Heart left ventricle (tissue), 16 donors: ENCODE measurements around the gene SNRPA1. TPM values are rescaled to one million over a fixed set of nuclear protein-coding genes. Genes with fewer than 3 reads are reported as not detected.

Experiments used
- ATAC-seq, 4 donors: fragments of 200-7000 bp; cut with Tn5 transposase; one replicate each; pipeline ENCODE4 v1.9.1; 2020 to 2022; ENCODE audit warnings: moderate library complexity in 4 of 4, mild to moderate bottlenecking in 3 of 4, moderate number of reproducible peaks in 1 of 4
- DNase-seq, 5 donors: peaks; one replicate each; pipeline ENCODE4 v3.0.0-alpha.2; 2020
- H3K27ac ChIP-seq, 12 donors: fragments of 200-600 bp; sonication (generic) in 4 of 12; one replicate each; pipeline versions ENCODE4 v1.5.0 to v1.8.0; 2016 to 2022; ENCODE audit warnings: mild to moderate bottlenecking in 2 of 12
- H3K27me3 ChIP-seq, 9 donors: fragments of 200-600 bp; sonication (generic) in 2 of 9; one replicate each; pipeline versions ENCODE4 v1.5.1 to v1.8.0; 2016 to 2022; ENCODE audit warnings: mild to moderate bottlenecking in 3 of 9
- H3K36me3 ChIP-seq, 9 donors: fragments of 200-600 bp; sonication (generic) in 2 of 9; one replicate each; pipeline versions ENCODE4 v1.5.0 to v1.8.0; 2018 to 2022; ENCODE audit warnings: mild to moderate bottlenecking in 2 of 9
- H3K4me1 ChIP-seq, 12 donors: fragments of 200-600 bp; sonication (generic) in 4 of 12; one replicate each; pipeline versions ENCODE4 v1.5.0 to v1.8.0; 2016 to 2022; ENCODE audit warnings: mild to moderate bottlenecking in 3 of 12
- H3K4me3 ChIP-seq, 12 donors: fragments of 200-600 bp; sonication (generic) in 4 of 12; one replicate each; pipeline versions ENCODE4 v1.5.0 to v1.8.0; 2017 to 2022; ENCODE audit warnings: mild to moderate bottlenecking in 9 of 12, moderate library complexity in 4 of 12
- H3K9me3 ChIP-seq, 12 donors: fragments of 200-600 bp; sonication (generic) in 4 of 12; one replicate each; pipeline versions ENCODE4 v1.5.0 to v1.8.0; 2016 to 2022; ENCODE audit warnings: mild to moderate bottlenecking in 1 of 12
- POLR2A ChIP-seq, 2 donors: fragments of 450-650 bp; IDR thresholded peaks; one replicate each; pipeline ENCODE4 v1.6.1; 2017; ENCODE audit warnings: antibody characterized with exemption in 2 of 2, mild to moderate bottlenecking in 2 of 2, moderate library complexity in 2 of 2
- WGBS, 4 donors: extraction: QIAGEN DNeasy Blood & Tissue Kit in 2 of 4; methylation state at CpG; one replicate each; pipeline versions ENCODE4 v1.1.5 to v1.1.7; 2013 to 2018; 5-methylcytosine and 5-hydroxymethylcytosine counted together
- intact Hi-C, 10 donors: fragments of 100-400 bp; cut with DNase I; formaldehyde crosslinking; loops; one replicate each; pipeline versions ENCODE4 v1.11.1 to v1.14.2; 2022
- polyA plus RNA-seq, 2 donors: library from polyadenylated mRNA; stranded (reverse); fragments of 200-250 nt; gene quantifications; one replicate each; pipeline ENCODE4 v1.2.3, GENCODE V29; 2013
- total RNA-seq, 9 donors: library from RNA; depleted of rRNA in 2 of 9; stranded (reverse); fragments of >200 nt in 2 of 9; fragmentation: NEBNext Ultra II Directional in 3 of 9; extraction: Animal tissue kit (Norgen Biotek cat#: 25700) in 3 of 9; gene quantifications; one replicate each; pipeline versions ENCODE4 v1.1.0 to v1.2.4, GENCODE V29; 2016 to 2023
- TF ChIP-seq, protein P1 (sequence below), 12 donors: fragments of 200-600 bp; sonication (generic) in 4 of 12; IDR thresholded peaks; one replicate each; pipeline versions ENCODE4 v1.5.0 to v1.8.0; 2018 to 2022; ENCODE audit warnings: antibody characterized with exemption in 12 of 12, mild to moderate bottlenecking in 5 of 12
- donor health status: ischemic (EF 13 %, LVEDD 7.1; RV severe dilation, severe dysfunction).
- donor health status: healthy with polysubstance abuse.
- donor health status: DM: no; HTN: yes; CAD: no.
- donor health status: DM: no; HTN: no; CAD: no.
- donor health status: ischemic (EF 25% LVEDD 6.9; RV normal size, moderate dysfunction).
- donor health status: ischemic (EF 25% LVEDD 5.7; RV mildly dilated, moderate dysfunction).
- donor health status: healthy.
- donor health status: DM: yes; HTN: yes; CAD: no.
- donor health status: ischemic (EF 35%, LVEDD 5.7; RV mildly dilated, moderate dysfunction).
- donor health status: nonischemic (EF 11% LVEDD 7.7; RV severe dilation, severe dysfunction).
- donor health status: DM: yes; HTN: yes; CAD: no.
- donor health status: PGD.
- donor health status: ischemic (EF 29% LVEDD 5.4; RV normal size, mild dysfunction).
- donor health status: nonischemic (EF 23%, LVEDD 6.1; RV moderate dilation, normal function).

The SNRPA1 gene
- total and polyA plus RNA-seq, 11 donors: 17.6 to 57.8 (median 30.2) TPM

DNA sequence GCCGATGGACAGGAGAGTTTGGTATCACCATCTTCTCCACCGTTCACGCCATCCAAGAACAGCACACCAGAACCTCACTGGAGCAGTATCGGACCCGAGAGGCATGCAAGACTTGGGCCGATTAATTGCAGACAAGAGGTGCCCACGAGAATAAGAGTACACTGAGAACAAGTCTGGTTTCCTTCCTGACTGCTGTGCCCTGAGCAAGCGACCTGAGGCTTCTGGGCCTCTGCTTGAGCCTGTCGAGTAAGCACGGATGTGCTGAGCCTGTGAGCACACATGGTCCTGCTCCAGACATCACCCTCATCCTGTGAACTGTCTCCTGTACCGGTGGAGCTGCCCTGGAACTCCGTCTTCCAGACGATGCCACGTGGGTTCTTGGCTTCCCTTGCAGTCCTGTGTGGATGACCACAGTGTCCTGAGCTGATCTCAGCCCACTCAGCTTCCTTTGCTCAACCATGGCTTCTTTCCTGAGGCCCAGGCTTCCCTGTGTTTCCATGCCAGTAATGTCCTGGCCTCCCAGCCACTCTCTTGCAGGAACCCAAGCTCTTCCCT lies 34.3 kb upstream of the SNRPA1 start:
- TF ChIP-seq POLR2A (IDR thresholded peaks at IDR 0.05): no peak
- TF ChIP-seq, protein P1, sequence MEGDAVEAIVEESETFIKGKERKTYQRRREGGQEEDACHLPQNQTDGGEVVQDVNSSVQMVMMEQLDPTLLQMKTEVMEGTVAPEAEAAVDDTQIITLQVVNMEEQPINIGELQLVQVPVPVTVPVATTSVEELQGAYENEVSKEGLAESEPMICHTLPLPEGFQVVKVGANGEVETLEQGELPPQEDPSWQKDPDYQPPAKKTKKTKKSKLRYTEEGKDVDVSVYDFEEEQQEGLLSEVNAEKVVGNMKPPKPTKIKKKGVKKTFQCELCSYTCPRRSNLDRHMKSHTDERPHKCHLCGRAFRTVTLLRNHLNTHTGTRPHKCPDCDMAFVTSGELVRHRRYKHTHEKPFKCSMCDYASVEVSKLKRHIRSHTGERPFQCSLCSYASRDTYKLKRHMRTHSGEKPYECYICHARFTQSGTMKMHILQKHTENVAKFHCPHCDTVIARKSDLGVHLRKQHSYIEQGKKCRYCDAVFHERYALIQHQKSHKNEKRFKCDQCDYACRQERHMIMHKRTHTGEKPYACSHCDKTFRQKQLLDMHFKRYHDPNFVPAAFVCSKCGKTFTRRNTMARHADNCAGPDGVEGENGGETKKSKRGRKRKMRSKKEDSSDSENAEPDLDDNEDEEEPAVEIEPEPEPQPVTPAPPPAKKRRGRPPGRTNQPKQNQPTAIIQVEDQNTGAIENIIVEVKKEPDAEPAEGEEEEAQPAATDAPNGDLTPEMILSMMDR (IDR thresholded peaks at IDR 0.05): no peak
- no peaks in the 10 kb centered on the region for H3K4me1 ChIP-seq
- intact Hi-C loops: no loop called here
- H3K4me3 ChIP-seq: no peak overlapping the region
- peaks cover 0 to 19% (median 0%) of the 10 kb centered on the region in 9 donors for H3K36me3 ChIP-seq
- WGBS, 4 donors: 80 to 91% (median 83%) methylated on average over 12 to 14 of the region's 14 CpGs
- no peak for DNase-seq
- peaks cover 0 to 11% (median 0%) of the 10 kb centered on the region in 12 donors for H3K9me3 ChIP-seq
- ATAC-seq: peak in 1 of 4 donors; percentile 9
- no peak overlapping the region for H3K27ac ChIP-seq
- H3K27me3 ChIP-seq: peaks cover 0 to 3% (median 0%) of the 10 kb centered on the region in 9 donors

DNA sequence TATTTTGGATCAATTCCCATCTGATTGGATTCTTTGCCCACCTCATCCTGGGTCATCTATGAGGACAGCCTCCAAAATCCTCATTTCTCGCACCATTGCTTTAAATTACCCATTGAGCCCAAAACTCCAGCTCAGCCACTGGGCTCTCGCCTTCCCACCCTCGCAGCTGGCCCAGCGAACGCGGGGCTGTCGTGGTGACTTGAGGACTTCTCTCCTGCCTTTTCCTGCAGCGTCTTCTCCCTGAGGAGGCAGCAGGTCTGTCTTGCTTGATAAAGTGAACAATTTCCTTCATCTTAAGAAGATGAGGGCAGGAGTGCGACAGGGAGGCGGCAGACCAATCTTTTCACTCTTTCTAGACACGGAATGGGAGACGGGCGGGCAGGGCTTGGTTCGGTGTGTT lies 33.0 kb upstream of the SNRPA1 start:
- H3K4me1 ChIP-seq: no peaks in the 10 kb centered on the region
- DNase-seq (no peak), ATAC-seq (no peak)
- WGBS, 4 donors: 91 to 94% (median 91%) methylated on average over 14 of the region's 14 CpGs
- TF ChIP-seq, protein P1 (IDR thresholded peaks at IDR 0.05): no peak
- TF ChIP-seq POLR2A (IDR thresholded peaks at IDR 0.05): no peak
- H3K9me3 ChIP-seq: no peaks in the 10 kb centered on the region
- H3K36me3 ChIP-seq: peaks cover 0 to 27% (median 0%) of the 10 kb centered on the region in 9 donors
- intact Hi-C loops: no loop called here
- H3K4me3 ChIP-seq: no peak overlapping the region
- H3K27me3 ChIP-seq: peaks cover 0 to 3% (median 0%) of the 10 kb centered on the region in 9 donors
- H3K27ac ChIP-seq: no peak overlapping the region

DNA sequence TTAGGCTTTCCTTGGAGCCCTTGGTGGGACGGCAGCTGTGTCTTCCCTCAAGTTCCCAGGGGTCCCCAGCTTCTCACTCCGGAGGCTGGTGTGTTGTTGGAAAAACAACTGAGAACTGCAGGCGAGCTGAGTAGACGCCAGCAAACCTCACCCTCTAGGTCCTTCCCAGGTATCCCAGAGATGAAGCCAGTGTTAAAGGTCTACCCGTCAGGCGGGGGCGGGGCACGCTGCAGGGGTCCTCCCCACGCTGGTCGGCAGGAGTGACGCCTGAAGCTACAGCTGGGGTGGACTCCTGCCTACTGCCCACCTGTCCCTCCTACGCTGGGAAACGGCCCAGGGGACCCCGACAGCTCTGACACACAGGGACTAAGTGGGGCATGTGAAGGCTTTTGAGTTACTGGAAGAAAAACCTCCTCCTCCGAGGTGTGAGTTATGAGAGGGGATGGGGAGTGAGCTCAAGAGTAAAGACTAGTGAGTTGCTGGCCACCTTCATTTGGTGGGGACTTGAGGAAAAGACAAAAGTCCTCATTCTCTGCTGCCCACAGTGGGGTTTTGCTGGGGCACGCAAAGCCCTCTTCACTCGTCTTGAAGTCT lies 32.2 kb upstream of the SNRPA1 start:
- Histone ChIP-seq H3K9me3 (no peaks in the 10 kb centered on the region), H3K36me3 (peaks cover 0 to 34% (median 0%) of the 10 kb centered on the region in 9 donors), H3K4me3 (no peak overlapping the region), H3K27ac (no peak overlapping the region), H3K27me3 (peaks cover 0 to 5% (median 0%) of the 10 kb centered on the region in 9 donors), H3K4me1 (no peaks in the 10 kb centered on the region)
- intact Hi-C loops: no loop called here
- ATAC-seq (no peak), DNase-seq (no peak)
- WGBS, 4 donors: 65 to 80% (median 76%) methylated on average over 15 to 17 of the region's 17 CpGs
- TF ChIP-seq, protein P1 (IDR thresholded peaks at IDR 0.05): no peak
- TF ChIP-seq POLR2A (IDR thresholded peaks at IDR 0.05): no peak

DNA sequence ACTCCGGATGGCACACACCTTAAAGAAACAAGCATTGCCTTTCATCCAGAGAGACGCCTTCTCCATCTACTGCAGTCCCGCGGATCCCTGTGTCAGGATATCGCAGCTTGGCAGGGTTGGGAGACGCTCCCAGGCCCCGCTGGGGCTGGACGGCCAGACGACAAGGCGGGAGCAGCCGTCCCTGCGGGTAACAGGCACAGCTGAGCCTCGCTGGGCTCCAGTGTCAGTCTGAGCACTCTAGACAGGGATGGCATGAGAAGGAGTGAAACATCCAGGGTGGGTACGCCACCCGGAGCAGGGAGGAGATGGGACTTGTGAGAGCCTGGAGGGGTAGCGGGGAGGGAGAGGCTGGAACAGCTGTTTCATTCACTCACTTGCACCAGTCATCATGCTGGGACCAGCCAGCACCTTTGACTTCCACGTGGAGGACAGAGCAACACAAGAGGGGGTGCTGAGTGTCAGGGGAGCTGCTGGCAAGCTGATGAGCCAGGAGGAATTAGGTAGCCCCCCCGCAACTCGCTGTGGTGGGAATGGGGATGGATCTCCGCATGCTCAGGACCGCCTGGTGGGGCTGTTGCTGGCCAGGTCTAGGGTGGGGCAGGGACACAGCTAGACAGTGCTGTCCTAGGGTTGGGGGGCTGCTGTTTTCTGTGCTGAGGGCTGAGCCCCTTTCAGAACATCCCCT lies 31.6 kb upstream of the SNRPA1 start:
- TF ChIP-seq, protein P1 (IDR thresholded peaks at IDR 0.05): no peak
- no peak for TF ChIP-seq POLR2A (IDR thresholded peaks at IDR 0.05)
- ATAC-seq: no peak
- Histone ChIP-seq H3K4me3 (no peak overlapping the region), H3K27ac (no peak overlapping the region), H3K36me3 (peaks cover 0 to 39% (median 0%) of the 10 kb centered on the region in 9 donors), H3K4me1 (no peaks in the 10 kb centered on the region), H3K27me3 (peaks cover 0 to 5% (median 0%) of the 10 kb centered on the region in 9 donors), H3K9me3 (no peaks in the 10 kb centered on the region)
- 79 to 83% (median 82%) methylated on average over 14 to 21 of the region's 21 CpGs for WGBS, 4 donors
- DNase-seq: no peak
- intact Hi-C loops: no loop called here
